ENCODE measurements around the gene GET3. TPM values are rescaled to one million over a fixed set of nuclear protein-coding genes. Genes with fewer than 3 reads are reported as not detected.

The GET3 gene
- total and polyA plus RNA-seq, 2 of the 13 experiments (the other 11 are each of a cell fraction or from before 2014, with no cell fraction given), result 57.7 to 59.4 TPM

DNA sequence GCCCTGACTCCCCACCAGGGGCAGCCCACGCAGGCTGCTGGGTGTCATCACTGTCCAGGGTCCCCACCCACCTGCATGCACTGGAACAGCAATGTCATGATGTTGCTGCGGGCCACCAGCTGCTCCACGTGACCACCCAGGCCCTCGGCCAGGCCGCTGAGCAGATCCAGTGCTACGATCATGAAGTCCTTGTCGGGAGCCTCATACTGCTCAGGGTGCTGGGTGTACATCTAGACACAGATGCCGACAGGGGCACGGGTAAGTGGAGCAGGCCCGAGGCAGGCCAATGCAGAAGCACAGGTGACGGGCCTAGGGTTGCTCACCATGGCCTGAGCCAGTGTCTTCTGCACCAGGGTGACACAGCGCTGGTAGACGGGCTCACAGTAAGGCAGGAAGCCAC lies 32.1 kb upstream of the GET3 start (continued):
- TF ChIP-seq ZNF552 (CRISPR knock-in tag; IDR thresholded peaks at IDR 0.05; ENCODE audit: borderline replicate concordance) (no peak), ZNF496 (CRISPR knock-in tag; IDR thresholded peaks at IDR 0.05; ENCODE audit: insufficient replicate concordance) (no peak), ZNF180 (CRISPR knock-in tag; IDR thresholded peaks at IDR 0.05; ENCODE audit: borderline replicate concordance, low read depth) (no peak), ZFY (CRISPR knock-in tag; IDR thresholded peaks at IDR 0.05) (no peak), EEA1 (CRISPR knock-in tag; IDR thresholded peaks at IDR 0.05; ENCODE audit: borderline replicate concordance) (no peak), POLR2G (IDR thresholded peaks at IDR 0.05; ENCODE audit: low read depth, low read length) (no peak), ZNF547 (CRISPR knock-in tag; IDR thresholded peaks at IDR 0.05) (no peak), MTF2 (CRISPR knock-in tag; IDR thresholded peaks at IDR 0.05; ENCODE audit: borderline replicate concordance) (no peak), ZNF34 (CRISPR knock-in tag; IDR thresholded peaks at IDR 0.05; ENCODE audit: borderline replicate concordance) (no peak)
- TF ChIP-seq, protein P1, sequence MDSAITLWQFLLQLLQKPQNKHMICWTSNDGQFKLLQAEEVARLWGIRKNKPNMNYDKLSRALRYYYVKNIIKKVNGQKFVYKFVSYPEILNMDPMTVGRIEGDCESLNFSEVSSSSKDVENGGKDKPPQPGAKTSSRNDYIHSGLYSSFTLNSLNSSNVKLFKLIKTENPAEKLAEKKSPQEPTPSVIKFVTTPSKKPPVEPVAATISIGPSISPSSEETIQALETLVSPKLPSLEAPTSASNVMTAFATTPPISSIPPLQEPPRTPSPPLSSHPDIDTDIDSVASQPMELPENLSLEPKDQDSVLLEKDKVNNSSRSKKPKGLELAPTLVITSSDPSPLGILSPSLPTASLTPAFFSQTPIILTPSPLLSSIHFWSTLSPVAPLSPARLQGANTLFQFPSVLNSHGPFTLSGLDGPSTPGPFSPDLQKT (CRISPR knock-in tag; IDR thresholded peaks at IDR 0.05; ENCODE audit: borderline replicate concordance), result no peak
- TF ChIP-seq, protein P2, sequence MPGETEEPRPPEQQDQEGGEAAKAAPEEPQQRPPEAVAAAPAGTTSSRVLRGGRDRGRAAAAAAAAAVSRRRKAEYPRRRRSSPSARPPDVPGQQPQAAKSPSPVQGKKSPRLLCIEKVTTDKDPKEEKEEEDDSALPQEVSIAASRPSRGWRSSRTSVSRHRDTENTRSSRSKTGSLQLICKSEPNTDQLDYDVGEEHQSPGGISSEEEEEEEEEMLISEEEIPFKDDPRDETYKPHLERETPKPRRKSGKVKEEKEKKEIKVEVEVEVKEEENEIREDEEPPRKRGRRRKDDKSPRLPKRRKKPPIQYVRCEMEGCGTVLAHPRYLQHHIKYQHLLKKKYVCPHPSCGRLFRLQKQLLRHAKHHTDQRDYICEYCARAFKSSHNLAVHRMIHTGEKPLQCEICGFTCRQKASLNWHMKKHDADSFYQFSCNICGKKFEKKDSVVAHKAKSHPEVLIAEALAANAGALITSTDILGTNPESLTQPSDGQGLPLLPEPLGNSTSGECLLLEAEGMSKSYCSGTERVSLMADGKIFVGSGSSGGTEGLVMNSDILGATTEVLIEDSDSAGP (CRISPR knock-in tag; IDR thresholded peaks at IDR 0.05; ENCODE audit: borderline replicate concordance), result no peak

Measured in HepG2 (cell line).